Activated effector memory CD4-positive, alpha-beta T cell treated with anti-CD3 and anti-CD28 coated beads, Interleukin-2, amount 50 U/mL, for 16 hours (primary cell): ENCODE data around the gene ARNT2.
A peak's percentile ranks its signal among the peaks of the same experiment; 100 is the strongest.

Experiments
- DNase-seq: peaks from one replicate; pipeline ENCODE4 v3.0.0-alpha.2; 2020

ARNT2 gene

DNA sequence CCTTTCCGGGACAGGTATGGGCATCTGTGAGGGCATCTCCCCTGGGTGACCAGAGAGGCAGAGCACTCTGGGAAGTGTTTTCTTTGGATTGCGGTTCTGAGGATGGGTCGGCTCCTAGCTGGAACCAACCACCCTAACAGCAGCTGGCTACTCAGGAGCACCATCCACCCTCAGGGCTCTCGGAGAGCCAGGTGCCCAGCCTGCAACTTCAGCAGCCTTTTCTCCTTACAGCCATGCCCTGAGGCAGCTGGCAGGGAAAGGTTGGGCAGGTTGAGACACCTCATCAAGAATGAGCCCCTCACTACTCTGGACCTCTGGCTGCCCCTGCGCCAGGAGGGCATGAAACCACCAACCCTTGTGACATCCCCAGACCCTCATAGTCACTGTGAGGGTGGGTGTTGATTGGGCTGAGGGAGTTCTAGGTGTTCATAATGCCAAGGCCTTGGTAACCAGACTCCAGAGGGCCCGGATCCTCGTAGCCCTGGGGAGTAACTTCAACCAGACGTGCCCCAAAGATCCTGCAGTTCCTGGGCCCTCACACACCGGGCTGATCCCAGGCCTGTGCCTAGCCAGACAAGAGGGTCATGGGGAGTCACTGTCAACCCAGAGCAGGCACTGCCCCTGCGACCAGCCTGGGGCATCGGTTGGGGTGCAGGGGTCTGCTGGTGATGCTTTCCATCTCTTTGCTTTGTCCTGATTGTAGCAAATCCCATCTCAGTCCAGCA, 176.5 kb downstream of the ARNT2 start:
- no peak for DNase-seq

DNA sequence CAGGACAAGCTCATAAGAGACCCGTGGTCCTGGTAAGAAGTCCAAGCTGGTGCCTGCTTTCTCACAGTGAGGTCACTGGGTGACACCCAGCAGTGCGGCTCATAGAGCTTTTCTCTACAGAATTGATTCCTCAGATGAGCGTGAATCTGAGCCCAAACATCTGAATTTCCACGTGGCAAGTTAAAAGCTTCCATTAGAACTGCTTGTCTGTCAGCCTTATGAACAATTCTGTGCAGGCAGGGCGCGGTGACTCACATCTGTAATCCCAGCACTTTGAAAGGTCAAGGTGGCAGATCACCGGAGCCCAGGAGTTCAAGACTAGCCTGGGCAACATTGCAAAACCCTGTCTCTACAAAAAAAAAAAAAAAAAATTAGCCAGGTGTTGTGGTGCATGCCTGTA, 177.8 kb downstream of the ARNT2 start:
- DNase-seq: no peak

GRCh38 chr15:80582816-80583423, 178.7 kb downstream of the ARNT2 start:
- DNase-seq: no peak

GRCh38 chr15:80584561-80584964, 180.4 kb downstream of the ARNT2 start:
- DNase-seq: no peak

GRCh38 chr15:80584973-80585525, 180.9 kb downstream of the ARNT2 start:
- no peak for DNase-seq

DNA sequence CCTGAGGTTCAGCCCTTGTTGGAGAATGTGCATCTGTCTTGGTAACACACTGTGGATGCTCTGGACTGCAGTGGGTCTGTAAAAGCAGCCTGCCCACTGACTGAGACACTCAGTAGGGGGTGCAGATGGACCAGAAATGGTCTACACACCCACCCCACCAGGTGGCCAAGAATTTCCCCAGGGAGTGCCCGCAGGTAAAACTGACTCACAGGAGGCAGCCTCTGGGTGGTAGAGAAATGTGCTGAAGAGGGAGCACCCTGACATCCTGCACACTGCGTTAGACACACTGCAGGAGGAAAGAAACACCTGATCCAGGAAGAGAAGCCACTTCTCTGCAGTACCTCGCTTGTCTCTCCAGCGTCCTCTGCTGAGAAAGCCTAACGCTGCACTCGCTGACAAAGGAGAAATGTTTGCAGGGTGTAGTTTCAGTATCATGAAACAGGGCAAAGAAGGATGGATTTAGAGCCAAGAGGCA, 181.4 kb downstream of the ARNT2 start:
- DNase-seq: no peak

- no peak for DNase-seq
Measured at GRCh38 chr15:80586161-80586560, 182.0 kb downstream of the ARNT2 start.

GRCh38 chr15:80587007-80587406, 182.8 kb downstream of the ARNT2 start:
- DNase-seq: no peak

DNA sequence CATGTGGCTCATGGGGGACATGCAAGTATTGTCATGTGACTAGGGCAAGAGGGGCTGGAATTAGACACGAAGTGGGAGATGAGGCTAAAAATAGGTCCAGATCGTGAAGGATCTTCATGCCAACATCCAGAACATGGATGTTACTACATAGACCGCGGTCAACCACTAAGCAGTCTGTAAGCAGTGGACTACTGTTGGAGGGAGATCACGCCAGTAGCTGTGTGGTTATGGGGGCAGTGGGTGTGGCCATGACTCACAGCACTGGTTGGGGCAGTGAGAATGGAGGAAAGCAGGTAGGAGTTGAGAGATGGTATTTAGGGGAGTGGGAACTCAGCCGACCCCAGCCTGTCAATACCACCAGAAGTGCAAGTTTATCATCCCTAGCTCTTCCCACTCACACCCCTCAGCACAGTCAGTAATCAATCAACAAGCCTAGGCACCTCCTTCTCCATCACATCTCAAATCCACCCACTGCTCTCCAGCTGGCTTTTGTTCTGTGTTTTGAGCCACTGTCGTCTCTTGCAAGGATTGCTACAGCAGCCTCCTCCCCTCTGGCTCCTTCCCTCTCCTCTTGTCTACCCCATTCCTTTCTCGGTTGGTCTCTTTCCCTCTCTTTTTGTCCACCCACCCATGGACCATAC, 183.8 kb downstream of the ARNT2 start:
- no peak for DNase-seq

DNA sequence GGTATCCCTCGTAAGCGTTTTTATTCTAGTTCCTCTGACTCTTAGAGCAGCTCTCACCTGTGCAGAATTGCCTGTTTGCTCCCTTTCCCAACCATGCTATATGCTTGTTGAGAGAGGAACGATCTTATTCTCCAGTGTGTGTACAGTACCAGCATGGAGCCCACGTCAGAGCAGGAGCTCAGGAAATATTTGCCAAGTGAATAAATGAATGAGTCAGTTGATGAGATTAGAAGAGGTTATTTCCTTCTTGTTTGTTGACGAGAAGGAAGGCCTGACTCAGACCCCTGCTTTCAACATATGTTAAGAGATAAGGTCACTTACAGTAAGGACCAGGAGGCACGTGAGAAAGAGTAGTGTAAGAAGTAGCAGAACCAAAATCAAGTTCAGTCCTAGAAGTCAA, 184.6 kb downstream of the ARNT2 start:
- no peak for DNase-seq

DNA sequence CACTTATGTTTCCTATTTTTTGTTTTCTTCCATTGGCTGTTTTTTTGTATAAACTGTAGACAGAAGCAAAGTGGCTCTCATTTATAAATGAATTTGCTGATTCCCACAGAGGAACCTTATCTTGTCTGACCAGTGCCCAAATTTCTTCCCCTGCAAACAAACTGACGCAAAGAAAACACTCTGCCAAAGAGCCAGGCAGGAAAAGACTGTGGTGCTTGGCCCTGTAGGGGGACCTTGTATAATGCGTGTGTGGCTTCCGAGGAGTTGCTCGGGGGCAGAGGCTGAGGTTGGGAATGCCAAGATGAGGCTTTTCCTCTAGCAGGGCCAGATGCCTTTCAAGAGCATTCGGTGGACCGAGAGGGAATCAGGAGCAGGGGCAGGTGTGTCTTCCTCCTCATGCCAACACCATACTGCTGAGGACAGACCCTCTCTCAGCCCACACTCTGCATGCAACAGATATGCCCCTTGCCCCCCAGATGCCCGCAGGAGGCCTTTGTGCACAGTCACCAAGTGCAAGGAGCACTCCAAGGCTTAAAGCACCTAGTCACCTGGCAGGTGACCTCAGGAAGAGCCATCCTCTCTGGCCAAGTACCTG, 186.7 kb downstream of the ARNT2 start:
- DNase-seq: no peak

GRCh38 chr15:80591471-80591870, 187.3 kb downstream of the ARNT2 start:
- DNase-seq: no peak

- DNase-seq: peak; percentile 28
Measured at GRCh38 chr15:80591938-80592825, 188.0 kb downstream of the ARNT2 start.

GRCh38 chr15:80593486-80594030, 189.4 kb downstream of the ARNT2 start:
- DNase-seq: peak; percentile 25

DNA sequence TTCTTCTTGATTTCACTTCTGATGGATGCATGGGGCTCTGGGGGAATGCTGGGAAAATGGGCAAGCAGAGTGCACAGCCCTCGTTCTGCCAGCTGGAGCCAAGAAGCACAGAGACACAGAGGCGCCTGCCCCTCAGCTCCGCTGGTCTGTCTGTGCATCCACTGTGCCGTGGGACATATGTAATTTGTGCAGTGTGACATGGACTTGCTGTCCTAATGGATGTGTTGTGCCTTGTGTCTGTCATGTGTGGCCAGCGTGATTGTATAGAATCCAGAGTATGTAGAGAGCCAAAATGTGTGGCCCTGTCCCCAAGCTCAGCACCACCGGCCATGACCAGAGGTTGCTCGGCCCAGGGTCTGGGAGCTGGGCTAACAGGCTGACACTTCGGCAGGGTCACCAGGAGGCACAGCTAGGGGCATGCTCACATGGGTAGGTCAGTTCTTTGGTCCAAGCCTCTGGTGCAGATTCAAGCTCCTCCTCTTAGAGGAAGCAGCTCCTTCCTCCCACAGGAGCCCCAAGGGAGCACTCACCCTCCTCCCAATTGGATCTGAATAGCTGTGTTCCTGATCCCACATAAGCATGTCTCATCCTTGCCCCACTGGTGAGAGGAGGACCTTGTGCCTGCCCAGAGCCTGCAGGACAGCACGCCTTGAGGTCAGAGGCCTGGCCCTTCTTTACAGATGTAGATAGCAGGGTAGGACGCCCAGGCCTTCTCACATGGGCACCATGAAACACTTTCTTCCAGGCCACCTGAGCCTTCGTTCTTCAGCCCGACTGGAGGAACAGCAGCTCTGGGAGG, 190.1 kb downstream of the ARNT2 start:
- no peak for DNase-seq

DNA sequence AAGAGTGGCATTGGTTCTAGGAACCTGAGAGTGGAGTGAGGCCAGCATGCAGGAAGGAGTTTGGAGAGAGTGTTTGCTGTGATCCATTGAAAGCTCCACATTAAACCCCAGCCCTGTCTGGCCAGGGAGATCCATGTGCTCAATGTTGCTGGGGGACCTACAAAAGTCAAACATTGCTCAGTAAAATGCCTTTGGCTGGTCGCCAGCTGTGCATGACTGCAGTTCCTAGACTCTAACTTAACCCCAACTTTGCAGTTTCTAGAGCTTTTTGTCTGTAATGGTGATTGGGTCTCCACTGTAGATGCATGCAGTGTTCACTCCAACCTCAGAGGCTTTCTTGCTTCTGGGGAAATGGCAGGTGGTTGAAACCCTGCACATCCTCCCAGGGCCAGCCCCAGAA, 191.2 kb downstream of the ARNT2 start:
- no peak for DNase-seq

DNA sequence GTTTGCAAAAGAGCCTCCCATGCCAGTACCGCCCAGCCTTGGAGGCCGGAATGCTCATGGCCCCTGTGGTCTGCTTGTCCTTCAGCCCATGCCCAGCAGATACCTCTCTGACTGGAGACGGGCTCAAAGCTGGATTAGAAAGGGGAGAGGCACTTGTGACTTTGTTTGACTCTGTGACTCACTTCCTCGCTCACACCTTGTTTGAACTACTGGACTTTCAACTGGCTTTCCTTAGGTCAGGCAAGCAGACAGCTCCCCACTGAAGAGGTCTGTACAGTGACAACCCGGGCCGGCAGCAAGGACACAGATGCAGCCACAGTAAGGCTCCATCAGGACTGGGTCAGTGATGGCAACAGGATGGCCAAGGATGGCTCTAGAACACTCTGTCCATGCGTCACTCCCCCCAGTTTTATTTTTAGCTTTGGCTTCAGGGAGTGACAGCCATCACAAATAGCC, 192.4 kb downstream of the ARNT2 start:
- no peak for DNase-seq

GRCh38 chr15:80597076-80597475, 192.9 kb downstream of the ARNT2 start:
- DNase-seq: no peak

GRCh38 chr15:80599359-80599758, 195.2 kb downstream of the ARNT2 start:
- DNase-seq: no peak

DNA sequence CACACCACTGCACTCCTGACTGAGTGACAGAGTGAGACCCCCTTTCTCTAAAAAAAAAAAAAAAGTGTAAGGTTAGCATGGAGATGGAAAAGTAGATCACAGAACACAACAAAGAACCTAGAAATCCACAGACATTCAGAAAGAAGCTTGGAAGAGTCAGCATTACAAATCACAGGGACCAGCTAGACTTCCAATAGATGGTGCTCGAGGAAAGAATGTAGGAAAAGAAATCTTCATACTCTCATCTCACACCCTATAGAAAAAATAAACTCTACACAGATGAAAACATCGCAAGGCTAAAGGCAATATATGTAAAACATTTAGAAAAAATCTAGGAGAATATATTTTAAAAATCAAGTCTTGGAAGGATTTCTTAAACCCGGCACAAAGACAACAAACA, 196.4 kb downstream of the ARNT2 start:
- DNase-seq: no peak

DNA sequence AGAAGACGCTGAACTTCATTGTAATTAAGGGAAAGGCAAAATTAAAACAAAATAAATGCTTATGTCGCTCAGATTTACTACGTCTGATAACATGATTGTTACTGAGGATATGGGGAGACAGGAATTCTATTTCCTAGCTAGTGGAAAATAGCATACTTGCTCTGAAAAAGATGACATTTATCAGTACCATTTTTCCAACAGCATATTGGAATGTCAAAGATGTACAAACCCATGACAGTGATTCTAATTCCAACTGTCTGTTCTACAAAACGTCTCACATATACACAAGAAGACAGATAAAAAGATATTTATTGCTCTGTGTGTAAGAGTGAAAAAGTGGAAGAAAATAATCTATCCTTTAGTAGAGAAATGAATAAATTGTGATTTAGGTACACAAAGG, 197.1 kb downstream of the ARNT2 start:
- no peak for DNase-seq
